Stimulated activated CD8-positive, alpha-beta memory T cell treated with anti-CD3 and anti-CD28 coated beads, Interleukin-15, amount 100 ng/mL, for 24 hours (primary cell): ENCODE data around the gene ITPA.
A peak's percentile ranks its signal among the peaks of the same experiment; 100 is the strongest.

ENCODE experiments used
- DNase-seq: peaks from one replicate; pipeline ENCODE4 v3.0.0-alpha.2; 2020; ENCODE audit warnings: low read depth

Gene ITPA

GRCh38 chr20:3209257-3209945 is at the start of gene ITPA:
TSS of gene ITPA (plus strand) at chr20:3209498. CDS start at chr20:3209552, 54 bp downstream.
- peak; percentile 38 for DNase-seq

- DNase-seq = no peak
Measured at GRCh38 chr20:3160418-3160817, 48.9 kb upstream of the ITPA start.

GRCh38 chr20:3161316-3162079 is 47.8 kb upstream of the ITPA start:
- no peak for DNase-seq

- no peak for DNase-seq
Measured at GRCh38 chr20:3162080-3162611, 47.2 kb upstream of the ITPA start.

GRCh38 chr20:3163099-3164042 is 45.9 kb upstream of the ITPA start:
- no peak for DNase-seq

- DNase-seq = no peak
Measured at GRCh38 chr20:3164043-3164762, 45.1 kb upstream of the ITPA start.

- no peak for DNase-seq
Measured at GRCh38 chr20:3164763-3165410, 44.4 kb upstream of the ITPA start.

- DNase-seq = no peak
Measured at GRCh38 chr20:3165473-3166337, 43.6 kb upstream of the ITPA start.

- DNase-seq = no peak
Measured at GRCh38 chr20:3166338-3166912, 42.9 kb upstream of the ITPA start.

- no peak for DNase-seq
Measured at GRCh38 chr20:3166913-3167342, 42.4 kb upstream of the ITPA start.

GRCh38 chr20:3167738-3168078 is 41.6 kb upstream of the ITPA start:
- DNase-seq = no peak

- no peak for DNase-seq
Measured at GRCh38 chr20:3168079-3168828, 41.0 kb upstream of the ITPA start.

- DNase-seq = no peak
Measured at GRCh38 chr20:3168829-3169590, 40.3 kb upstream of the ITPA start.

GRCh38 chr20:3171391-3172125 is 37.7 kb upstream of the ITPA start:
- no peak for DNase-seq

GRCh38 chr20:3172126-3172932 is 37.0 kb upstream of the ITPA start:
- DNase-seq = no peak

- peak; percentile 52 for DNase-seq
Measured at GRCh38 chr20:3172933-3173609, 36.2 kb upstream of the ITPA start, which contains the start of gene LZTS3. TSS of gene LZTS3 (minus strand) at chr20:3173549. CDS start at chr20:3167163, 6,386 bp downstream.
